Measurements from ENCODE around the gene DSCAM. TPM values are rescaled to one million over a fixed set of nuclear protein-coding genes. Genes with fewer than 3 reads are reported as not detected.
A peak's percentile ranks its signal among the peaks of the same experiment; 100 is the strongest.

The DSCAM gene
- total and polyA plus RNA-seq, 5 donors = under 0.01 TPM; not detected in 4

DNA sequence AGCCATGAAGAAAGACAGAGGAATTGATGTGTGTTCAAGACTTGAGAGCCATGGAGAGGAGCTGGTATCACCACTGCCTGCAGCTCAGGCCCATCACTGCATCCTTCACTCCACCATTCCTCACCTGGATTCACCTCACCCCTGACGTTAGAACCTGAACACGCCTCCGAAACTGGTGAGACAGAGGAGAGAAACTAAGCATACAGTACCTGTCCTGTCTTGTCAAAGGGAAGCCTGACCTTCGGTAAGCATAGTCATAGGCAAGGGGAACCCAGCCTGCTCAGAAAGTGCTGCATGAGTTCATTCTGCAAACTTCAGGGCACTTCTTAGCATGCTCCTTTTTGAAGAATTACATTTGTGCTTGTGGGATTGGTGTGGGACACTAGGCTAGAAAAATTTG, 425.8 kb downstream of the DSCAM start:
- 95% methylated on average over 4 of the region's 4 CpGs for whole genome bisulfite sequencing

DNA sequence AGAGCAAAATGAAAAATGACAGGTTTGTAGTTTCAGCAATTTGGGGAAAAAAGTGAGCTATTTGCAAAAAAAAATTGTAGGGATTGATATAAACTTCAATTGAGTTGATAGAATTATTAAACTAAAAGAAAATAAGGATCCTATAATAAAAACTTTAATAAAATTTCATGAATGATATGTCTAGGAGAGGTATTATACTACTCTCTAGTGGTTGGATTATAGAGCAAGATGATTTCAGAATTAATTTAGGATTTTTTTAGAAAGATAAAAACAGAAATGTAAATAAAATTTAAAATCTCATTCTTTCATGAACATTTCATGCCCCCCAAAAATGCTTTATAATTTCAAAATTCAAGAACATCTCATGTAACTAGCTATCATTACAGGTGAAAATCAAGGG, 430.4 kb downstream of the DSCAM start:
- ATAC-seq (no peak), DNase-seq (no peak)
- intact Hi-C loops (cut with DNase I) = no loop called here
- Histone ChIP-seq H3K9me3 (ENCODE audit: control insufficient read depth, low read length) (no peaks in the 10 kb centered on the region), H3K4me3 (ENCODE audit: low read length) (no peak overlapping the region), H3K27me3 (ENCODE audit: control insufficient read depth, insufficient read depth) (no peaks in the 10 kb centered on the region), H3K27ac (ENCODE audit: low read length) (no peak overlapping the region), H3K4me1 (ENCODE audit: control insufficient read depth, insufficient read depth, low read length) (no peaks in the 10 kb centered on the region)

More for the DNA sequence above, 425.8 kb downstream of the DSCAM start:
- Histone ChIP-seq H3K4me1 (ENCODE audit: control insufficient read depth, insufficient read depth, low read length) (no peaks in the 10 kb centered on the region), H3K27me3 (ENCODE audit: control insufficient read depth, insufficient read depth) (no peaks in the 10 kb centered on the region), H3K27ac (ENCODE audit: low read length) (no peak overlapping the region), H3K9me3 (ENCODE audit: control insufficient read depth, low read length) (no peaks in the 10 kb centered on the region), H3K4me3 (ENCODE audit: low read length) (no peak overlapping the region)
- DNase-seq (no peak), ATAC-seq (no peak)
- intact Hi-C loops (cut with DNase I) = no loop called here

DNA sequence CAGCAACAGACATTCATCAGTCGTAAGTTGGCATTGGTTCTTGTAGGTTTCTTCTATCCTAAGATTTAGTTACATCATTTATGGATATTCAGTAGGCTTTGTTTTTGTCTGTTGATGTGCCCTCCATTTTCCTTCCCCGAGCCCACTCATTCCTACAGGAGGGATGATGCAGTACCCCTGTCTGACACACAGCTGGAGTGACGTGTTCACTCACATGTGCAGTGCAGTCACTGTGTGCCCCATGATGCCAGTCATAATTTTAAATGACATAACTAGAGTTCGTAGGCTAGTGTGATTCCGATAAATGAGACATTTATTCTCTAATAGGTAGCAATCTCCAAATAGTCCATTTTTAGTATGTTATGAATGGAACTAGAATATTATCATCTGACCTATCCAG, 438.4 kb downstream of the DSCAM start:
- no peaks in the 10 kb centered on the region for H3K4me1 ChIP-seq (ENCODE audit: control insufficient read depth, insufficient read depth, low read length)
- intact Hi-C loops (cut with DNase I) = no loop called here
- H3K4me3 ChIP-seq (ENCODE audit: low read length) = no peak overlapping the region
- no peak overlapping the region for H3K27ac ChIP-seq (ENCODE audit: low read length)
- ATAC-seq = no peak
- WGBS = 85% methylated on average over 5 of the region's 5 CpGs
- no peak for DNase-seq
- H3K9me3 ChIP-seq (ENCODE audit: control insufficient read depth, low read length) = no peaks in the 10 kb centered on the region
- H3K27me3 ChIP-seq (ENCODE audit: control insufficient read depth, insufficient read depth) = no peaks in the 10 kb centered on the region

DNA sequence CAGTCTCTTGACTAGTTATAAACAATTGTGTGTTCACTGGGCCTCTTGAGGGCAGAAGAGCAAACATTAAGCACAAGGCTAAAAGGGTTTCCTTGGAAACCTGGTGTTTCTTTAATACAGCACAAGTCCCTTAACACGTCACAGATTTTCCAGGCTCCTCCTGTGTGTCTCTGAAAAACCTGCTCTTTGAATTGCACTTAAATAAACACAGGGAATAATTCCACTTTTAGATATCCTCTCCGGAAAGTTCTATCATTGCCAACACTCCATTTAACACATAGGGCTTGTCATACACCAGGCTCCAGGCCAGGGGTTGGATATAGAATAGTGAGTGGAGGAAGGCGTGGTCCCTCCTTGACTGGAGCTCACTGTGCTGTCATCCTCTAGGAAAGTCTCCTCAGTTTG, 442.6 kb downstream of the DSCAM start:
- no peak overlapping the region for H3K27ac ChIP-seq (ENCODE audit: low read length)
- intact Hi-C loops (cut with DNase I) = no loop called here
- H3K4me3 ChIP-seq (ENCODE audit: low read length) = no peak overlapping the region
- H3K9me3 ChIP-seq (ENCODE audit: control insufficient read depth, low read length) = no peaks in the 10 kb centered on the region
- ATAC-seq (peak; percentile 86 to 98), DNase-seq (peak in 2 of 3 donors; percentile 37 to 53)
- no peaks in the 10 kb centered on the region for H3K4me1 ChIP-seq (ENCODE audit: control insufficient read depth, insufficient read depth, low read length)
- no peaks in the 10 kb centered on the region for H3K27me3 ChIP-seq (ENCODE audit: control insufficient read depth, insufficient read depth)
- 24% methylated on average over 3 of the region's 3 CpGs for WGBS

DNA sequence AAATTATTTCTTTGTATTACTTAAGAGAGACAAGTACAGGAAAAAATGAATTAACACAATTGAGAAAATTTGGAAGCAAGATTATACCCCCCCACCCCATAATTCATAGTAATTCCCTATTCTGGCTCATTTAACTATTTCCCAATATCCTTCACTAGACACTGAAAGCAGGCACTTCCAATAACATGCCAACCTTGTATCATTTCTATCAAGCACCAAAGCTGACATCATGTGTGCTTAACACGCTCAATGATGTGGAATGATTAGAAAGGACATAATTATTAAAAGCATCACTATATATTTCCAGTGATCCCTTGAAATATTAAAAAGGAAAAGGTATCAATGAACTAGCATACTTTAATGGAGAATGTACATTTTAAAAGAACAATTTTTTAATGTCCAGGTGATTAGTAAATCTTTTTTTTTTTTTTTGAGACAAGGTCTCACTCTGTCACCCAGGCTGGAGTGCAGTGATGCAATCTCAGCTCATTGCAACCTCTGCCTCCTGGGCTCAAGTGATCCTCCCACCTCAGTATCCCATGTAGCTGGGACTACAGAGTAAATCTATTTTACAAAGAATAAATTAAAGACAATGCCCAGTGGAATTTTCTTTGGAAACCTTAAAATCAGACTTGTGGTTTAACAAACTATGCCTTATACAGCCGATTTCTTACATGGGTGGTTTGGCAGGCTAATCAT, 443.9 kb downstream of the DSCAM start:
- Histone ChIP-seq H3K27me3 (ENCODE audit: control insufficient read depth, insufficient read depth) (no peaks in the 10 kb centered on the region), H3K4me3 (ENCODE audit: low read length) (no peak overlapping the region), H3K4me1 (ENCODE audit: control insufficient read depth, insufficient read depth, low read length) (no peaks in the 10 kb centered on the region), H3K27ac (ENCODE audit: low read length) (no peak overlapping the region), H3K9me3 (ENCODE audit: control insufficient read depth, low read length) (no peaks in the 10 kb centered on the region)
- 87% methylated on average over 2 of the region's 2 CpGs for WGBS
- DNase-seq (no peak), ATAC-seq (no peak)
- intact Hi-C loops (cut with DNase I) = no loop called here

DNA sequence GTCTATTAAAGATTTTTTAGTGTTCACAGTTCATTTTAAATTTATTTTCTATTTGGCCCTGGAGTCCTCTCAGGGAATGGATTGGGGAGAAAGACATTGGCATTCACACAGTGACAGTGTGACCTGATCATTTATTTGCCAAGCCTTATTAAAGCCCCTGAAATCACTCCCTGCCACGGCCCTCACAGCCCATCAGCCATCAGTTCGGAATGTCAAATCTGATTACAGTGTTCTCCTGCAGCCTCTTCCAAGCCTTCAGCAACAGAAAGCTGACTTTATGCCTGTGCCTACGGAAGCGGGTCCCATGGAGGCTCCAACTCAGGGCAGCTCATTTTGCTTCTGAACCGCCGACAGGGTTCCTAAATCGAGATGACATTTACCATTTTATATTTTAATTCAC, 451.2 kb downstream of the DSCAM start:
- H3K9me3 ChIP-seq (ENCODE audit: control insufficient read depth, low read length) = no peaks in the 10 kb centered on the region
- no peaks in the 10 kb centered on the region for H3K4me1 ChIP-seq (ENCODE audit: control insufficient read depth, insufficient read depth, low read length)
- H3K27ac ChIP-seq (ENCODE audit: low read length) = no peak overlapping the region
- intact Hi-C loops (cut with DNase I) = no loop called here
- no peak overlapping the region for H3K4me3 ChIP-seq (ENCODE audit: low read length)
- ATAC-seq = no peak
- no peak for DNase-seq
- no peaks in the 10 kb centered on the region for H3K27me3 ChIP-seq (ENCODE audit: control insufficient read depth, insufficient read depth)
- WGBS = 73% methylated on average over 7 of the region's 7 CpGs

DNA sequence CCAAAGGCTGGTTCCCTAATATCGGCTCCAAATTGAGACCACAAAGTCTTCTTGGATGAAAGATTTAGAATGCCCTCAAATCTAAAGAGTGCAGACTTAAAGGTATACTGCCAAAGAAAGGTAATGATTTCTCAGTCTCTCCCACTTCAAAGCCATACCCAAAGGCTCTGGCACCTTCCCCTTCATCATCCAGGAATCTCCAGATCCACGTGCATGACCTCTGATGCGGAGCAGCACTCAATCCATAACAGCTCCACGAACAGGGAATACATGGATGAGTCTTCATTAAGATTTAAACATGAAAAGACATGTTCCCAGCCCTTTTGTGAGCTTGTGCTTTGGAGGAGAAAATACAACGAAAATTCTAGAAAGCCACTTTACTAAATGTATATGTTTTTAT, 453.9 kb downstream of the DSCAM start:
- DNase-seq (no peak), ATAC-seq (no peak)
- intact Hi-C loops (cut with DNase I) = no loop called here
- no peak overlapping the region for H3K4me3 ChIP-seq (ENCODE audit: low read length)
- H3K9me3 ChIP-seq (ENCODE audit: control insufficient read depth, low read length) = no peaks in the 10 kb centered on the region
- 76% methylated on average over 5 of the region's 5 CpGs for WGBS
- no peaks in the 10 kb centered on the region for H3K27me3 ChIP-seq (ENCODE audit: control insufficient read depth, insufficient read depth)
- H3K27ac ChIP-seq (ENCODE audit: low read length) = no peak overlapping the region
- H3K4me1 ChIP-seq (ENCODE audit: control insufficient read depth, insufficient read depth, low read length) = no peaks in the 10 kb centered on the region

DNA sequence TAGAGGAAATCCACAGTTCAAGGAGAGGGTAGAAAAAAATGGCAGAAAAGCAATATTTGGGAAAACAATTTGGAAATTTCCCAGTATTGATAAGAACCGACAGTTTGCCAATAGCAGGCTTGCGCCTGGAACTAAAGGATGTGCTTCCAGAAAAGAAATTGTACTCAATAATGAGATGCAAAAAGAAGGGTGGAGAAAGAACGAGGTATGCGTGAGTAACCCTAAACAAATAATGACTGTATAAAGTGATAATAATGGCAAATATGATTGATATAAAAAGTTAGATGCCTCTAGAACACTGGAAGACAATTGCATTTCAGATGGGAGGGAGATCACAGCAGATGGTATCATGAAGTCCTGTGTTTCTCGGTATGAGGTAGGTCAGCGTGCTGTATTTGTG, 458.9 kb downstream of the DSCAM start:
- no peak for ATAC-seq
- WGBS = 65% methylated on average over 6 of the region's 6 CpGs
- no peaks in the 10 kb centered on the region for H3K4me1 ChIP-seq (ENCODE audit: control insufficient read depth, insufficient read depth, low read length)

DNA sequence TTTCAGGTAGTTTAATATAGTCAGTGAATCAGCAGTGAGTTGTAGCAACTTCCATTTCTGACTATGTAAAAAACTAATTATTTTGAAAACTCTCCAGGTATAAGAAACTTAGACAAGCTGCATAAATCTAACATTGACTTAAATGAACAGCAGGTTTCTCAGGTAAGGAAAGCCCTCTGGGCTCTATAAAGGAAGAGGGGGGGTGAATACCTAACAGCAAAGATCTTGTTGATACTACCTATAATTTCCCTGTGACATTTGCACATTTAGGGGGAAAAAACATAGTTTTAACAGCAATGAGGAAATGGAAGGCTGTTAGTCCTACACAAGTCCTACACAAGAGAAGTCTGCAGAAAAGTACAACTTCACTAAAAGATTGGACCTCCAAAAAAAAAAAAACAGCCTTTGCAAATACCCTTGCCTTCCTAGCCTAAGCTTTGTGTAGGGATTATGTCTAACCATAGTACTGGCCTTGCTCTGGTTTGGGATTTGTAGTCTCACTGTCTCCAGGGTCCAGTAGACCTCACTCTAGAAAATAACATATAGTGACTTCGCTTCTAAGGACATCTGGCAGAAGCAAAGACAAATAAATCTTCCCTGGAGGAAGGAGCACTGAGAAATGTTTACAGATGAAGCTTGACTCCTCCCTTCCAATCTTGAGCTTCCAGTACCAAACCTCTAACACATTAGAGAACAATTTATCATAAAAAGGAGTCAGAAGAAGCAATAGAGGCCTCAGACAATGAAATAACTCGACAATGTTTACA, 459.8 kb downstream of the DSCAM start:
- no peak for DNase-seq
- intact Hi-C loops (cut with DNase I) = loop anchor here in 2 of 4 donors (2.0 to 5.0 kb wide), 2 partner anchors 242 to 245 kb away; no protein-coding TSS in a partner anchor
- Histone ChIP-seq H3K4me1 (ENCODE audit: control insufficient read depth, insufficient read depth, low read length) (no peaks in the 10 kb centered on the region), H3K27ac (ENCODE audit: low read length) (no peak overlapping the region), H3K9me3 (ENCODE audit: control insufficient read depth, low read length) (no peaks in the 10 kb centered on the region), H3K27me3 (ENCODE audit: control insufficient read depth, insufficient read depth) (no peaks in the 10 kb centered on the region), H3K4me3 (ENCODE audit: low read length) (no peak overlapping the region)
- WGBS = 74% methylated on average over 2 of the region's 2 CpGs
- ATAC-seq = no peak

More for the DNA sequence above, 458.9 kb downstream of the DSCAM start:
- DNase-seq = no peak
- no peaks in the 10 kb centered on the region for H3K27me3 ChIP-seq (ENCODE audit: control insufficient read depth, insufficient read depth)
- no peak overlapping the region for H3K4me3 ChIP-seq (ENCODE audit: low read length)
- no peaks in the 10 kb centered on the region for H3K9me3 ChIP-seq (ENCODE audit: control insufficient read depth, low read length)
- H3K27ac ChIP-seq (ENCODE audit: low read length) = no peak overlapping the region
- intact Hi-C loops (cut with DNase I) = loop anchor here in 1 of 4 donors (5.0 kb wide), 1 partner anchor 246 kb away; no protein-coding TSS in a partner anchor

DNA sequence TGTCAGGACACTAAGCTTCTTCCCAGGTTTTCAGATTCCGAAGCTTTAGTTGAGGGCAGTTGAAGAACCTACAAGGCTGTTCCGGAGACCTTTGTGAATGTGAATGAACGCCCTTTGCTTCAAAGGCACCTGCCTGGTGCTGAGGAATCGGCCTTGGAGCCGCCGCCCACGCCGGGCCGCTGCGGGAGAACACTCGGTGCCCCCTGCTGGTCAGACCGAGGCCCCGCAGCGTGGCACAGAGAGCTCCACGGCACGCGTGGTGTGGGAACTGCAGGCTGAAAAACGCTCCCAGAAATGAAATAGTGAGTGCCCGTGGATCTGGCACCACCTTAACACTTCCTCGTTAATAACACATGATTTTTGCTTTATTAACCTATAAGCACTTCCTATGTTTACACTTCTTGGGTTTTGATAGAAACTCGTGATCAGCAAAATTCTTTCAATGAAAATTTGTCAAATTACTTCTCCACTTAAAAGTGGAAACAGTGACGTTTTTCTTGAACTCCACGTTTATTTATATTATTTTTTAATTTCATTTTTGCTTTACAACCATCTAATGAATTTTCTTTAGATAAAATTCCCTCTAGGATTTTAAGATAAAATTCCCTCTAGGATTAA, 460.6 kb downstream of the DSCAM start:
- Histone ChIP-seq H3K27me3 (ENCODE audit: control insufficient read depth, insufficient read depth) (no peaks in the 10 kb centered on the region), H3K9me3 (ENCODE audit: control insufficient read depth, low read length) (no peaks in the 10 kb centered on the region), H3K4me1 (ENCODE audit: control insufficient read depth, insufficient read depth, low read length) (no peaks in the 10 kb centered on the region), H3K27ac (ENCODE audit: low read length) (no peak overlapping the region), H3K4me3 (ENCODE audit: low read length) (no peak overlapping the region)
- 23% methylated on average over 23 of the region's 23 CpGs for WGBS
- intact Hi-C loops (cut with DNase I) = loop anchor here in 2 of 4 donors (2.0 to 5.0 kb wide), 2 partner anchors 242 to 244 kb away; no protein-coding TSS in a partner anchor
- peak; percentile 55 to 87 for ATAC-seq
- DNase-seq = peak; percentile 51 to 82 (median 71)

DNA sequence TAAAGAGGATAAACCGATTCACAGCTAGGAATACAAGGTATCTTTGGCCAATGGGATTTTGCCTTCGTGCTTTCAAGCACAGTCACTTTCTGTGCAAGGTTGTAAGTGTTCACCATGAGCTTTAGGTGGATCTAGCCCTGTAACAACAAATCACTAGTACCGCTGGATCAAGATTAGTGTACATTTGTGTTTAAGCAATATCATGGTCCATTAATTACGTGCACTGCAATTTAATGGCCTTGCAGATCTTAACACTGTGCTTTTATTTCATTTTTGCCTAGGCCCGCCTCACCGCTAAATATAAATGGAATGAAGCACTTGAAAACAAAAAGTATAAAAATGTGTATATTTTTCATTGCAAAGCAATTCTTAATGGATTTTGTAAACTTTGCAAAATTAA, 461.1 kb downstream of the DSCAM start:
- 92% methylated on average over 6 of the region's 6 CpGs for WGBS
- no peak overlapping the region for H3K4me3 ChIP-seq (ENCODE audit: low read length)
- intact Hi-C loops (cut with DNase I) = loop anchor here in 2 of 4 donors (2.0 to 5.0 kb wide), 2 partner anchors 241 to 244 kb away; no protein-coding TSS in a partner anchor
- no peaks in the 10 kb centered on the region for H3K4me1 ChIP-seq (ENCODE audit: control insufficient read depth, insufficient read depth, low read length)
- H3K27me3 ChIP-seq (ENCODE audit: control insufficient read depth, insufficient read depth) = no peaks in the 10 kb centered on the region
- no peaks in the 10 kb centered on the region for H3K9me3 ChIP-seq (ENCODE audit: control insufficient read depth, low read length)
- ATAC-seq = no peak
- DNase-seq = no peak
- H3K27ac ChIP-seq (ENCODE audit: low read length) = no peak overlapping the region

Measured in right cardiac atrium (tissue), 5 donors.